ENCODE results near the gene S100A6. TPM values are rescaled to one million over a fixed set of nuclear protein-coding genes. Genes with fewer than 3 reads are reported as not detected.
A peak's percentile ranks its signal among the peaks of the same experiment; 100 is the strongest.
"Not testable (repeated sequence)": the region's sequence is repeated elsewhere in the genome, so short reads cannot be mapped to it uniquely, and the experiment has no call there.

S100A6 gene
- total RNA-seq, 8 experiments from 2014 or later, result 0.49 to 2,482 (median 5.7) TPM

DNA sequence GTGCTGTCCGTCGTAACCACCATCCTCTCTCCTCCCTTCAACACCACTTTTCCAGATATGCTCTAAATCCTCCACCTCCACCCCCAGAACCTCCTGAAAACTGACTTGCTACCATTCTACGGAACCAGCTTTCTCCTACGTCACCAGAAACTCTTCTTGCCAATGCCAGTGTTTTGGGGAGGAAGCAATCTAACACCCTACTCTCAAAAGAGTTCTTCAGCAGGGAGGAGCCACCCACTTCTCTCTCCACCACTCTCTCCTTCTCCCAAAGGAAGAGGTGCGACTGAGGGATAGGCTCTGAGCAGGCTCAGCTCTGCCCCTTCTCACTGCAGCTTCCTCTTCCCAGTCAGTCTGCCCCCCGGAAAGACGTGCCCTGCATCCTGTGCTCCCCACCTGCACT lies 35.9 kb upstream of the S100A6 start:
- Histone ChIP-seq H3K4me1 (replicated peaks in 1 of 2) (peaks cover 6 to 13% of the 10 kb centered on the region in 2 donors), H3K27ac (no peak overlapping the region), H3K4me3 (no peak overlapping the region)
- ATAC-seq (replicated peaks in 6 of 8), result no peak
- 78 to 100% (median 87%) methylated on average over 1 to 7 of the region's 7 CpGs; no CpG with 5 or more reads in 1 of the 10 experiments for WGBS, 10 experiments
- in situ Hi-C loops (cut with MboI; ENCODE audit: low pct_unique_long_range_greater_than_20kb in 2 of 9, low sequenced_read_pairs in 9 of 9, unreplicated experiment in 9 of 9), result no loop called here

GRCh38 chr1:153570874-153571273 lies 35.1 kb upstream of the S100A6 start:
- H3K4me1 ChIP-seq (replicated peaks in 1 of 2), result peaks cover 14 to 21% of the 10 kb centered on the region in 2 donors
- in situ Hi-C loops (cut with MboI; ENCODE audit: low pct_unique_long_range_greater_than_20kb in 2 of 9, low sequenced_read_pairs in 9 of 9, unreplicated experiment in 9 of 9), result no loop called here
- H3K4me3 ChIP-seq, result no peak overlapping the region
- no peak for ATAC-seq (replicated peaks in 6 of 8)
- WGBS, 10 experiments, result 76 to 96% (median 88%) methylated on average over 2 to 5 of the region's 5 CpGs; no CpG with 5 or more reads in 2 of the 10 experiments
- no peak overlapping the region for H3K27ac ChIP-seq

DNA sequence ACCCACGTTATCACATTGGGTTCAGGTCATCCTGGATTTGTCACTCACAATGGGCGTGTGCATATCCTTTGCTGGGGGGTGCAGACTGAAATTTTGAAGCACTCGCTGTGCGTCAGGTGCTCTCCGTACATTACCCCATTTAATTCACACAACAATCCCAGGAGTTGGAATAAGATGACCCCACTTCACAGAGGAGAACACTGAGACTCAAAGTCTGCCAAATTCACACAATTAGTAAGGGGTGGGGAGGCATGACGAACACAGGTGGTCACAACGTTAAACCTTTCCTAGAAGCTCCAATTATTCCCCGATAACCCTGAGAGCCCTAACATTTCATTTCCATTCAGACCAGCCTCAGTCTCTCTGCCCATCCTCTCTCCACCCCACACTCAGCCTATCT lies 33.7 kb upstream of the S100A6 start:
- no peak overlapping the region for H3K4me3 ChIP-seq
- no peak for ATAC-seq (replicated peaks in 6 of 8)
- in situ Hi-C loops (cut with MboI; ENCODE audit: low pct_unique_long_range_greater_than_20kb in 2 of 9, low sequenced_read_pairs in 9 of 9, unreplicated experiment in 9 of 9), result loop anchor here in 1 of 9 experiments (10.0 kb wide), 1 partner anchor 65 kb away; no protein-coding TSS in a partner anchor
- H3K27ac ChIP-seq, result no peak overlapping the region
- peaks cover 19 to 26% of the 10 kb centered on the region in 2 donors for H3K4me1 ChIP-seq (replicated peaks in 1 of 2)
- 60 to 98% (median 88%) methylated on average over 1 to 7 of the region's 8 CpGs; no CpG with 5 or more reads in 4 of the 10 experiments for WGBS, 10 experiments

DNA sequence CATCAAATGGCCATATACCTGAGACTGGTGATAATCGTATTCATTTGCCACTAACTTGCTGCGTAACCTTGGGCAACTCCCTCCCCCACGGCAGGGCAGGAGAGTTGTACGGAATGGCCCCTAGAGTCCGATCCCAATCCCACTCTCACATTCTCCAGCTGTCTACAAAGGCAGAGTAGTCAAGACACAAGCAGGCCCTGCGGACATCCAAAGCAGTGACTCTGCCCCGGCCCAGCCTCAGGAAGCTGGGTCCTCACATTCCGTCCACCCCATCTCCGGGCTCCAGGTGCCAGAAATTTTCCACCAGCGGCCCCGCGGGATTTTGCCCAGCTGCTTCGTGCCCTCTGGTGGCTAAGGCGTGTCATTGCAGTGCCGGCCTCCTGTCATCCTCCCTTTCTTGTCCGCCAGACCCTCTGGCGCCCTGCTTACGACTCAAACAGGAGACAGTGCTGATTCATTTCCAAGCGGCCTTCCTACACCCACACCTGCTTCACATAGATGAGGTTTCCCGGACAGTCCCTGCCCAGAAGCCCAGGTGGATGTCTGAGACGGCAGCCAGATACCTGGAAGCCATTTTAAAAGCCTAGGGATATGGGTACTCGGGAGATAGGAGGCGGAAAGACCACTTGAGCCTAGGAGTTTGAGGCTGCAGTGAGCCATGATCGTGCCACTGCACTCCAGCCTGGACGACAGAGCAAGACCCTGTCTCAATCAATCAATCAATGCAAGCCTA lies 32.7 kb upstream of the S100A6 start:
- Histone ChIP-seq H3K4me1 (replicated peaks in 1 of 2) (peaks cover 19 to 26% of the 10 kb centered on the region in 2 donors), H3K4me3 (no peak overlapping the region), H3K27ac (no peak overlapping the region)
- in situ Hi-C loops (cut with MboI; ENCODE audit: low pct_unique_long_range_greater_than_20kb in 2 of 9, low sequenced_read_pairs in 9 of 9, unreplicated experiment in 9 of 9), result loop anchor here in 1 of 9 experiments (10.0 kb wide), 1 partner anchor 64 kb away; no protein-coding TSS in a partner anchor
- WGBS, 10 experiments, result 0 to 37% (median 20%) methylated on average over 2 to 12 of the region's 25 CpGs; no CpG with 5 or more reads in 1 of the 10 experiments
- ATAC-seq (replicated peaks in 6 of 8), result peak; percentile 11 to 48 (median 22)

GRCh38 chr1:153567621-153568366 lies 32.0 kb upstream of the S100A6 start:
- ATAC-seq (replicated peaks in 6 of 8), result peak in 1 of 8 experiments; percentile 1
- in situ Hi-C loops (cut with MboI; ENCODE audit: low pct_unique_long_range_greater_than_20kb in 2 of 9, low sequenced_read_pairs in 9 of 9, unreplicated experiment in 9 of 9), result loop anchor here in 1 of 9 experiments (10.0 kb wide), 1 partner anchor 63 kb away; no protein-coding TSS in a partner anchor
- H3K4me1 ChIP-seq (replicated peaks in 1 of 2), result peaks cover 19 to 26% of the 10 kb centered on the region in 2 donors
- 40 to 95% (median 77%) methylated on average over 2 to 19 of the region's 22 CpGs; no CpG with 5 or more reads in 2 of the 10 experiments for WGBS, 10 experiments
- H3K4me3 ChIP-seq, result no peak overlapping the region
- H3K27ac ChIP-seq, result no peak overlapping the region

DNA sequence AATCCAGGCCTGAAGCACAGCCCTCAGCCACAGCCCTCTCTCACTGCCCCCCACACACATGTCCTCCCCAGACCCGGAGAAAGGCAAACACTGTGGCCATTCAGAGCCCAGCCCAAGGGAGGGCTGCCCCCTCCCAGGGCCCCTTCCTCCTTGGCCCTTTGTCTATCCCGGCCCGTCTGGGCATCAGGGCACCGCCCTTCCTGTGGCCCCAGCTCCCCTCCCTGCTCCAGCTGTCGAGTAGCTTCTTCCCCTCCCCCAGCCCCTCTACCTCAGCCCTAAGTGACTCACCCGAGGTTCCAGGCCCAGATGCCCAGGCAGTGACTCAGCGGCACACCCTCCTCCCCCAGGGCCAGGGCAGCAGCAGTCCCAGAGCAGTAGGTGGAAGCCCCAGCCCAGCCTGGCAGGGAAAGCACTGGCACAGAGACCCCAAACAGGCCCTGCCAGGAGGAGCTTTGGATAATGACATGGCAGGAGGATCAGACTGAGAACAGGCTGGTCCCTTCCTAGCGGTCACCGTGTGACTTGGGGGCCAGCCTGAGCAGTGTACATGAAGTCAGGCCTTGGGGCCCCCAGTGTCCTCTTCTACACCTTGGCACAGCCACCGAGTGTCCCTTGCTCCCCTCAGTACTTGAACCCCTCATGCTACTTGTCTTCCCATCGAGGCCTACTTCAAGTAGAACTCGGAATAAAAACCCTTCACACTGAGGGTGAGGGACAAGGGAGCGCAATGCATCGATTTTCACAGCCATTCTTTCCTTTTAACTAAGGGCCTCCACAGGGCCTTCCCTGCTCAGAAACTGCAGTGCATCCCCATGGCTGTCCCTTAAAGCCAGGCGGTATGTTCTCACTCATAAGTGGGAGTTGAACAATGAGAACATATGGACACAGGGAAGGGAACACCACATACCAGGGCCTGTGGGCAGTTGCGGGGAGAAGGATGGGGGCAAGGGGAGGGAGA lies 30.9 kb upstream of the S100A6 start:
- ATAC-seq (replicated peaks in 6 of 8), result peak; percentile 76 to 92 (median 89)
- Histone ChIP-seq H3K27ac (peak overlapping the region in 1 of 2 donors; percentile 20), H3K4me3 (no peak overlapping the region), H3K4me1 (replicated peaks in 1 of 2) (peaks cover 19 to 26% of the 10 kb centered on the region in 2 donors)
- in situ Hi-C loops (cut with MboI; ENCODE audit: low pct_unique_long_range_greater_than_20kb in 2 of 9, low sequenced_read_pairs in 9 of 9, unreplicated experiment in 9 of 9), result loop anchor here in 1 of 9 experiments (10.0 kb wide), 1 partner anchor 62 kb away; no protein-coding TSS in a partner anchor
- WGBS, 10 experiments, result 0 to 88% (median 56%) methylated on average over 2 to 10 of the region's 16 CpGs; no CpG with 5 or more reads in 2 of the 10 experiments

DNA sequence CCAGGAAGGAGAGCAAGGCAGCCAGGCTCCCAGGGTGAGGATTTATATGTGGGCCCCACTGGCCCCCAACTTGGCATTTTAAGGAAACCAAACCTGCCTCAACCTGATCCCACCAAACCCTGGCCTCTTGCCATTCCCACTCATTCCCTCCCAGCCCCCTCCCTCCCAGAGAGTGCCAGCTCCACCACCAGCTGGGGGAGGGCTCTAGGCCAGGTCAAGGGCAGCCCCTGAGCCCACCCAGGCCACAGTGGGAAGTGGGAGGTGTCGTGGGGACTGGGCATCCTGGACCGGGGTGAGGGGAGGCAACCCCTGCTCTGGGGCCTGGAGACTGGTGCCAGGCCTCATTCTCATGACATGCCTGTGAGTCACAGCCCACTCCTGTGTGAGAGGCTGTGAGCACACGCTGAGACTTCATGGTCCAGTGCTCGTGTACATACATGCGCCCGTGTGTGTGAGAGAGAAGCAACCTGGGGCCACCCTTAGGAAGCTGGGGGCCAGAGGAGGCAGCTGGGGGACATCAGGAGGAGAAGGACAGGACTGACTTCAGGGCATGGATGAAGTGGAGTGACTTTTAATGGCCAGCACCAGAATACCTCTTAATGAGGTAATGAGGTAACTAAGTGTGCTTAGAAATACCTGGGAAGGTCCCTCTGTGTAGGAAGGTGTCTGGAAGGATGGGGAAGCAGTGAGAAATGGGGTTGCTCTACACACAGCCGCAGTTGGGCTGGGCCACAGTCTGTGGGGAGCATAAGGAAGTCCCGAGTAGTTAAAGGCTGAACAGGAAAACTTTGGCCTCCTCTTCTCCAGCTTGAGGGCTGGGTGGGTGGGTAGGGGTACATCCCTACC lies 30.0 kb upstream of the S100A6 start, which contains the start of gene S100A2:
TSS of gene S100A2 (minus strand) at position 316 of the 846 bp plus-strand sequence. CDS start 1,967 bp downstream, outside the sequence.
- ATAC-seq (replicated peaks in 6 of 8), result peak in 7 of 8 experiments; percentile 24 to 53 (median 50)
- WGBS, 10 experiments, result 60 to 81% (median 70%) methylated on average over 3 to 8 of the region's 8 CpGs; no CpG with 5 or more reads in 6 of the 10 experiments
- Histone ChIP-seq H3K4me3 (no peak within 1 kb of the TSS), H3K27ac (peak within 1 kb of the TSS in 1 of 2 donors; percentile 20), H3K4me1 (replicated peaks in 1 of 2) (peaks cover 19 to 26% of the 10 kb centered on the region in 2 donors)
- in situ Hi-C loops (cut with MboI; ENCODE audit: low pct_unique_long_range_greater_than_20kb in 2 of 9, low sequenced_read_pairs in 9 of 9, unreplicated experiment in 9 of 9), result loop anchor here in 1 of 9 experiments (10.0 kb wide), 1 partner anchor 61 kb away; no protein-coding TSS in a partner anchor

GRCh38 chr1:153563991-153564390 lies 28.2 kb upstream of the S100A6 start:
- in situ Hi-C loops (cut with MboI; ENCODE audit: low pct_unique_long_range_greater_than_20kb in 2 of 9, low sequenced_read_pairs in 9 of 9, unreplicated experiment in 9 of 9), result loop anchor here in 1 of 9 experiments (10.0 kb wide), 1 partner anchor 59 kb away; no protein-coding TSS in a partner anchor
- no peak overlapping the region for H3K27ac ChIP-seq
- WGBS, 10 experiments, result 60 to 92% (median 73%) methylated on average over 2 to 4 of the region's 7 CpGs; no CpG with 5 or more reads in 7 of the 10 experiments
- no peak overlapping the region for H3K4me3 ChIP-seq
- ATAC-seq (replicated peaks in 6 of 8), result no peak
- H3K4me1 ChIP-seq (replicated peaks in 1 of 2), result peaks cover 19 to 26% of the 10 kb centered on the region in 2 donors

DNA sequence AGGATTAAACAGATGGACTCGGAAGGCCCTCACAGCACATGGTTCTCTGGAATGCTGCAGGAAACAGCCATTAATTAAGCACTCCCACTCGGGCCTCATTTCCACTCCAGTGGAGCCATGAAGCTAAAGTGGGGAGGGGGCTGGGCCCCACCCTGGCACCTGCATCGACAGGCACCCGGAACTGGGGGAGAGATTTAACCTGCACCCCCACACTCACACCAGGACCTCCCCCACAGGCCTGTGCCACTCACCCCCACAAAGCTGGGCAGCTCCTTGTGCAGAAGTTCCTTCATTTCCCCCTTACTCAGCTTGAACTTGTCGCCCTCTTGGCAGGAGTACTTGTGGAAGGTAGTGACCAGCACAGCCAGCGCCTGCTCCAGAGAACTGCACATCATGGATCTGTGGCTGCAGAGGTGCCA lies 27.7 kb upstream of the S100A6 start:
- in situ Hi-C loops (cut with MboI; ENCODE audit: low pct_unique_long_range_greater_than_20kb in 2 of 9, low sequenced_read_pairs in 9 of 9, unreplicated experiment in 9 of 9), result loop anchor here in 1 of 9 experiments (10.0 kb wide), 1 partner anchor 59 kb away; no protein-coding TSS in a partner anchor
- ATAC-seq (replicated peaks in 6 of 8), result no peak
- WGBS, 10 experiments, result 40 to 100% (median 88%) methylated on average over 1 to 4 of the region's 6 CpGs; no CpG with 5 or more reads in 6 of the 10 experiments
- Histone ChIP-seq H3K27ac (no peak overlapping the region), H3K4me3 (no peak overlapping the region), H3K4me1 (replicated peaks in 1 of 2) (peaks cover 16 to 23% of the 10 kb centered on the region in 2 donors)

DNA sequence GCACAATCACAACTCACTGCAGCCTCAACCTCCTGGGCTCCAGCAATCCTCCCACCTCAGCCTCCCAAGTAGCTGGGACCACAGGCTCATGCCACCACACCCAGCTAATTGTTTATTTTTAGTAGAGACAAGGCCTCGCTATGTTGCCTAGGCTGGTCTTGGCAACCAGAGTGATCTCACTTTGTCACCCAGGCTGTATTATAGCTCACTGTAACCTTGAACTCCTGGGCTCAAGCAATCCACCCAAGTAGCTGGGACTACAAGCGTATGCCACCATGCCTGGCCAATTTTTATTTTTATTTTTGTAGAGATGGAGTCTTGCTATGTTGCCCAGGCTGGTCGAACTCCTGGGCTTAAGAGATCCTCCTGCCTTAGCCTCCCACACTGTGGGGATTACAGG lies 26.2 kb upstream of the S100A6 start:
- WGBS, 10 experiments, result 76 to 100% (median 88%) methylated on average over 1 to 3 of the region's 3 CpGs; no CpG with 5 or more reads in 1 of the 10 experiments

DNA sequence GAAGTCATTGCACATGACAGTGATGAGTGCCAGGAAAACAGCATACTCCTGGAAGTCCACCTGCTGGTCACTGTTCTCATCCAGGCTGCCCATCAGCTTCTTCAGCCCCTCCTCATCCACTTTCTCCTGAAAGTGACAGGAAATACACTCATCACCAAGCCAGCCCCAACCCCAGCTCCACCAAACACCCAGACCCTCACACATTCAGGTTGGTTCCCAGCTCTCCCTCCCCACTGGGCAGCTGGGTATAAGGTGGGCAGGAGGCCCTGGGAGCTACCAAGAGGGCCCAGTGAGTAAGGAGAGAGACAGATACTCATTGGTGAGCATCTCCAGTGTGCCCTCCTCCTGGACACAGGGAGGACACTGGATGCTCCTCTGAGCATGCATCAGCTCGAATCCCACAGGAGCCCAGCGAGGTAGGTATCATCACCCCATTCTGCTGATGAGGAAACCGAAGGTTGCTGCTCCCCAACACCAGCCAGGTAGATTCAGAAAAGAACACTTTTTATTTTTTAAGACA lies 25.7 kb upstream of the S100A6 start:
- WGBS, 10 experiments, result 83 to 100% (median 92%) methylated on average over 1 to 3 of the region's 3 CpGs; no CpG with 5 or more reads in 4 of the 10 experiments
- Histone ChIP-seq H3K4me3 (no peak overlapping the region), H3K27ac (no peak overlapping the region), H3K4me1 (replicated peaks in 1 of 2) (peaks cover 11% of the 10 kb centered on the region in 2 donors)
- ATAC-seq (replicated peaks in 6 of 8), result no peak
- in situ Hi-C loops (cut with MboI; ENCODE audit: low pct_unique_long_range_greater_than_20kb in 2 of 9, low sequenced_read_pairs in 9 of 9, unreplicated experiment in 9 of 9), result loop anchor here in 1 of 9 experiments (10.0 kb wide), 1 partner anchor 57 kb away; no protein-coding TSS in a partner anchor

More for the DNA sequence above, 26.2 kb upstream of the S100A6 start:
- in situ Hi-C loops (cut with MboI; ENCODE audit: low pct_unique_long_range_greater_than_20kb in 2 of 9, low sequenced_read_pairs in 9 of 9, unreplicated experiment in 9 of 9), result loop anchor here in 1 of 9 experiments (10.0 kb wide), 1 partner anchor 57 kb away; no protein-coding TSS in a partner anchor
- H3K4me3 ChIP-seq; H3K27ac ChIP-seq; ATAC-seq (replicated peaks in 6 of 8): not testable (repeated sequence)
- peaks cover 15 to 16% of the 10 kb centered on the region in 2 donors for H3K4me1 ChIP-seq (replicated peaks in 1 of 2)
